Measurements from ENCODE around the gene CIBAR2.

Gene CIBAR2

GRCh38 chr16:85145734-85146531 is 33.7 kb upstream of the CIBAR2 start:
- Histone ChIP-seq H3K79me2 (no peaks in the 10 kb centered on the region), H3K36me3 (ENCODE audit: control insufficient read depth, insufficient read depth, low read length) (no peaks in the 10 kb centered on the region), H3K27ac (peak overlapping the region; percentile 95)

GRCh38 chr16:85145188-85145587 is 32.9 kb upstream of the CIBAR2 start:
- Histone ChIP-seq H3K36me3 (ENCODE audit: control insufficient read depth, insufficient read depth, low read length) (no peaks in the 10 kb centered on the region), H2AFZ (no peak overlapping the region), H3K27ac (peak overlapping the region; percentile 95), H3K4me1 (peaks cover 68% of the 10 kb centered on the region), H3K9me3 (ENCODE audit: control insufficient read depth, low read length) (no peaks in the 10 kb centered on the region), H3K4me3 (ENCODE audit: low read depth, low read length) (no peak overlapping the region), H3K9ac (no peak overlapping the region), H3K79me2 (no peaks in the 10 kb centered on the region), H3K4me2 (ENCODE audit: low read length) (no peak overlapping the region), H3K27me3 (ENCODE audit: control insufficient read depth, insufficient read depth, low read length) (no peaks in the 10 kb centered on the region)
- TF ChIP-seq CTCF (IDR thresholded peaks at IDR 0.05) = no peak

More at GRCh38 chr16:85145734-85146531, 33.7 kb upstream of the CIBAR2 start:
- H3K4me3 ChIP-seq (ENCODE audit: low read depth, low read length) = no peak overlapping the region
- peak overlapping the region; percentile 21 for H2AFZ ChIP-seq
- H3K9me3 ChIP-seq (ENCODE audit: control insufficient read depth, low read length) = no peaks in the 10 kb centered on the region
- H3K4me2 ChIP-seq (ENCODE audit: low read length) = peak overlapping the region; percentile 43
- TF ChIP-seq CTCF (IDR thresholded peaks at IDR 0.05) = no peak
- no peaks in the 10 kb centered on the region for H3K27me3 ChIP-seq (ENCODE audit: control insufficient read depth, insufficient read depth, low read length)
- H3K4me1 ChIP-seq = peaks cover 73% of the 10 kb centered on the region
- H3K9ac ChIP-seq = no peak overlapping the region

- no peak overlapping the region for H3K4me3 ChIP-seq (ENCODE audit: low read depth, low read length)
- no peak for TF ChIP-seq CTCF (IDR thresholded peaks at IDR 0.05)
- no peak overlapping the region for H3K9ac ChIP-seq
Measured at GRCh38 chr16:85144026-85144915, 32.0 kb upstream of the CIBAR2 start.

GRCh38 chr16:85142771-85143211 is 30.5 kb upstream of the CIBAR2 start:
- peaks cover 50% of the 10 kb centered on the region for H3K4me1 ChIP-seq
- H3K4me2 ChIP-seq (ENCODE audit: low read length) = no peak overlapping the region
- no peaks in the 10 kb centered on the region for H3K27me3 ChIP-seq (ENCODE audit: control insufficient read depth, insufficient read depth, low read length)
- no peak overlapping the region for H2AFZ ChIP-seq
- no peaks in the 10 kb centered on the region for H3K36me3 ChIP-seq (ENCODE audit: control insufficient read depth, insufficient read depth, low read length)
- H3K9ac ChIP-seq = no peak overlapping the region
- no peaks in the 10 kb centered on the region for H3K79me2 ChIP-seq
- TF ChIP-seq CTCF (IDR thresholded peaks at IDR 0.05) = no peak
- no peaks in the 10 kb centered on the region for H3K9me3 ChIP-seq (ENCODE audit: control insufficient read depth, low read length)
- no peak overlapping the region for H3K27ac ChIP-seq
- H3K4me3 ChIP-seq (ENCODE audit: low read depth, low read length) = no peak overlapping the region

More at GRCh38 chr16:85144026-85144915, 32.0 kb upstream of the CIBAR2 start:
- Histone ChIP-seq H3K79me2 (no peaks in the 10 kb centered on the region), H3K4me2 (ENCODE audit: low read length) (no peak overlapping the region), H2AFZ (peak overlapping the region; percentile 80), H3K27ac (peak overlapping the region; percentile 95), H3K4me1 (peaks cover 60% of the 10 kb centered on the region), H3K9me3 (ENCODE audit: control insufficient read depth, low read length) (no peaks in the 10 kb centered on the region), H3K36me3 (ENCODE audit: control insufficient read depth, insufficient read depth, low read length) (no peaks in the 10 kb centered on the region), H3K27me3 (ENCODE audit: control insufficient read depth, insufficient read depth, low read length) (no peaks in the 10 kb centered on the region)
